GM19239 (cell line): ENCODE data around the gene C1orf87.
"Not testable (repeated sequence)": the region's sequence is repeated elsewhere in the genome, so short reads cannot be mapped to it uniquely, and the experiment has no call there.

Source experiments
- DNase-seq: peaks from one replicate; pipeline ENCODE4 v3.0.0; 2011; ENCODE audit warnings: low spot score; ENCODE audit not compliant: insufficient read length
- FAIRE-seq: peaks from 2 replicates; lab custom pipeline; 2011; peaks lifted over from hg19 to GRCh38; lab: Jason Lieb, UNC

Gene C1orf87

GRCh38 chr1:59999006-59999405 lies 74.6 kb downstream of the C1orf87 start:
- FAIRE-seq (no peak), DNase-seq (no peak)

- FAIRE-seq (no peak), DNase-seq (no peak)
These were observed 76.0 kb downstream of the C1orf87 start for GRCh38 chr1:59997479-59998115.

- FAIRE-seq (no peak), DNase-seq (no peak)
These were observed 79.0 kb downstream of the C1orf87 start for GRCh38 chr1:59994302-59995198.

- DNase-seq (no peak), FAIRE-seq (no peak)
These were observed 81.3 kb downstream of the C1orf87 start for GRCh38 chr1:59992040-59992820.

GRCh38 chr1:59990470-59990869 lies 83.1 kb downstream of the C1orf87 start:
- FAIRE-seq = no peak
- DNase-seq = no peak

GRCh38 chr1:59986516-59987310 lies 86.9 kb downstream of the C1orf87 start:
- DNase-seq (no peak), FAIRE-seq (no peak)

- DNase-seq (no peak), FAIRE-seq (no peak)
These were observed 87.6 kb downstream of the C1orf87 start for GRCh38 chr1:59985911-59986515.

GRCh38 chr1:59979666-59980065 lies 93.9 kb downstream of the C1orf87 start:
- DNase-seq (no peak), FAIRE-seq (no peak)

- no peak for DNase-seq
These were observed 95.1 kb downstream of the C1orf87 start for GRCh38 chr1:59978511-59978910.

GRCh38 chr1:59978026-59978425 lies 95.5 kb downstream of the C1orf87 start:
- no peak for FAIRE-seq
- no peak for DNase-seq

More at GRCh38 chr1:59978511-59978910, 95.1 kb downstream of the C1orf87 start:
- no peak for FAIRE-seq

GRCh38 chr1:59977075-59977410 lies 96.5 kb downstream of the C1orf87 start:
- DNase-seq = no peak
- FAIRE-seq = no peak

GRCh38 chr1:59976194-59977074 lies 97.1 kb downstream of the C1orf87 start:
- FAIRE-seq = peak; percentile 94
- peak; percentile 35 for DNase-seq

GRCh38 chr1:59973719-59974118 lies 99.9 kb downstream of the C1orf87 start:
- DNase-seq (no peak), FAIRE-seq (no peak)

- FAIRE-seq (no peak), DNase-seq (no peak)
These were observed 101.2 kb downstream of the C1orf87 start for GRCh38 chr1:59972216-59972927.

- peak; percentile 65 for DNase-seq
These were observed 102.1 kb downstream of the C1orf87 start for GRCh38 chr1:59971464-59971911.

GRCh38 chr1:59969542-59970175 lies 103.9 kb downstream of the C1orf87 start:
- not testable (repeated sequence) for DNase-seq, FAIRE-seq

More at GRCh38 chr1:59971464-59971911, 102.1 kb downstream of the C1orf87 start:
- FAIRE-seq = peak; percentile 84

GRCh38 chr1:59968746-59969145 lies 104.8 kb downstream of the C1orf87 start:
- DNase-seq, FAIRE-seq: not testable (repeated sequence)
